Lower leg skin (tissue), 4 donors: ENCODE measurements around the gene KIF25. TPM values are rescaled to one million over a fixed set of nuclear protein-coding genes. Genes with fewer than 3 reads are reported as not detected.

Source experiments
- DNase-seq, 2 donors: peaks; one replicate each; pipeline ENCODE4 v3.0.0-alpha.2; 2019; ENCODE audit warnings: low spot score in 2 of 2
- H3K4me3 ChIP-seq: fragments of 200-600 bp; sonication (generic); 2 replicates; pipeline ENCODE4 v1.5.1; 2017; ENCODE audit warnings: mild to moderate bottlenecking, low read depth; ENCODE audit not compliant: poor library complexity, severe bottlenecking
- CTCF ChIP-seq, 3 donors: fragments of 450-650 bp; IDR thresholded peaks; one replicate each; pipeline ENCODE4 v1.5.1; 2016; ENCODE audit warnings: antibody characterized with exemption in 3 of 3, mild to moderate bottlenecking in 3 of 3, moderate library complexity in 2 of 3
- POLR2A ChIP-seq, 2 donors: fragments of 450-650 bp; IDR thresholded peaks; one replicate each; pipeline ENCODE4 v1.6.1; 2016 to 2017; ENCODE audit warnings: antibody characterized with exemption in 2 of 2, mild to moderate bottlenecking in 1 of 2, moderate library complexity in 1 of 2
- WGBS, 2 donors: methylation state at CpG; one replicate each; pipeline ENCODE4 v1.1.5; 2018; 5-methylcytosine and 5-hydroxymethylcytosine counted together
- intact Hi-C: fragments of 100-400 bp; cut with DNase I; formaldehyde crosslinking; loops from one replicate; pipeline ENCODE4 v1.15.0; 2023; ENCODE audit warnings: low total_unique reads
- total RNA-seq, 4 donors: library from RNA; depleted of rRNA; stranded (reverse); fragments of >200 nt; gene quantifications; one replicate each; pipeline ENCODE4 v1.1.0, GENCODE V29; 2016

KIF25 gene
- total RNA-seq, 4 donors from 2014 or later: 0.29 to 0.86 TPM; not detected in 2

DNA sequence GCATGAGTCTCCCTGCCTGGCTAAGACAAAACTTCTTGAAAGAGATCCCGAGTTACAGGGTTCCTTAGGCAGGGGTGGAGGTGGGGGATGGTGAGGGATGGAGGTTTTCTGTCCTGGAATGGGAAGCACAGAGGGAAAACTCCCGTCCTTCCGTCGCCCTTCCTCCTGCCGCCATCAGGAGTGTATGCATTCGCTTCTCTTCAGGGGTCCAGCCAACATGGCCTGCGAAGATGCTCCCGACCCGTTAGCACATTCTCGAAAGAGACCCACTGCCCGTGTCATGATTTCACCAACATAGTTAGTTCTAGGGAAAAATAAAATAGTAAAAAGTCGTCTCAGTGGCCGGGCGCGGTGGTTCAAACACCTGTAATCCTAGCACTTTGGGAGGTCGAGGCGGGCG, 37.1 kb downstream of the KIF25 start:
- TF ChIP-seq POLR2A (IDR thresholded peaks at IDR 0.05): no peak
- no peak for TF ChIP-seq CTCF (IDR thresholded peaks at IDR 0.05)
- peak in 1 of 2 donors; percentile 81 for DNase-seq
- WGBS, 2 donors: 91 to 92% methylated on average over 18 of the region's 18 CpGs
- intact Hi-C loops: no loop called here
- no peak overlapping the region for H3K4me3 ChIP-seq

DNA sequence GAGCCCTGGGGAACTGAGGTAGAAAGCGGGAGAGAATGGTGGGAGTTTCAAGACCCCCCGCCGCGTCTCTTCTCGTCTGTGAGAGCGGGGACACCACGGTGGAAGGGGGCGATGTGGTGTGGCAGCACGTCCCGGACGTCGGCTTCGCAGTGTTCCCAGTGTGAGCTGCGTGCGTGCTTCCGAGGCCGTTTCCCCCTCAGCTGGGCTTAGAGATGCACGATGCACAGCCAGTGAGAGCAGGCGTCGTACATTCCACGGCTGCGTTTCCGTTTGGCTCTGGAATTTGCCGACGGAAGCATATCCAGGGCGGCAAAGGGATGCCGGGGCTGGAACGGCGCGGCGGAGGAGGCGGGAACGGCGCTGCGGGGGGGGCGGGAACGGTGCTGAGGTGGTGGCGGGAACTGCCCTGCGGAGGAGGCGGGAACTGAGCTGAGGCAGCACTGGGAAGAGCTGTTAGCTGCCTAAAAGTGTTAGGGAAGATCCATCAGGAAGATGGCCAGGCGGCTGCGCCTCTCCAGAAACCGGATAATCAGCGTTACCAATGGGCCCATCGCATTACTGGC, 37.7 kb downstream of the KIF25 start:
- no peak overlapping the region for H3K4me3 ChIP-seq
- WGBS, 2 donors: 12 to 68% methylated on average over 29 to 42 of the region's 45 CpGs
- DNase-seq: peak; percentile 42 to 89
- TF ChIP-seq POLR2A (IDR thresholded peaks at IDR 0.05) (no peak), CTCF (IDR thresholded peaks at IDR 0.05) (no peak)
- intact Hi-C loops: no loop called here

DNA sequence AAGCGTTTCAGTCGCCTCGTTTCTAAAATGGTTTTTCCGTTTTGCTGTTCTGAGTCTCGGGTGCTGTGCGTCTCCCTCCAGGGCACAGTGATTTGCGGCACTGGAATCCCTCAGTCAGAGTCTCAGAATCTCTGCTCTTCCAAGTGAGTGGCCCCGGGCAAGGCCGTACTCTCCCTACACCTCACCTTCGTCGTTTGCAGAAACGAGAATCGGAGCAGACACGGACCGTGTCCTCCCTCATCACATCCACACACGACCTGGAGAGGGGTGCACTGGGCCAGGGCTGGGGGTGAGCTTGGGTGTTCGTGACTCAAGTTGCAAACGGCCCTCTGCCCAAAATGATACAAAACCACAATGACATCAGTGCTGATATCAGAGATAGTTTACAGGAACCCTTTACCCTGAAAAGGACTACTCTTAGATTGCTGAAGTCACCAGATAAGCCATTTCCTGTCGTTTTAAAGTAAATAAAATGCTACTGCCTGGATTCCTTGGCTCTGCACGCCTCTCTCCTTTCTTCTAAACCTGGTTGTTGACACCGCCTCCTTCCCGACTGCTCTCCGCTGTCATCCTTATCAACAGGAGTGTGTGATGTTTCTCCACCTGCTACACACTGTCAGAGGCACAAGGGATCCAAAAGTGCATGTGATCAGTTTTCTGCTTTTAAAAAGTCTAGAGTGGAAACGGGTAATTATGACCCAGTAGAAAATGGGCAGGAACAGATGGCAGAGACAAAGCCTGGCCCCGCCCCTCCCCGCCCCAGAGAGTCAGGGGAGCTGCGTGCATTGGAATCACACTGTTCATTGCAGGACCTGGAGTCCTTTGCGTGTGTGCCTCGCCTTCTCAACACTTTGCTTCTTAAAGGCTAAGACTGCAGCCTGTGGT, 38.4 kb downstream of the KIF25 start:
- DNase-seq: peak in 1 of 2 donors; percentile 86
- H3K4me3 ChIP-seq: no peak overlapping the region
- WGBS, 2 donors: 21 to 51% methylated on average over 29 of the region's 29 CpGs
- intact Hi-C loops: no loop called here
- no peak for TF ChIP-seq CTCF (IDR thresholded peaks at IDR 0.05)

- no peak overlapping the region for H3K4me3 ChIP-seq
- no peak for TF ChIP-seq CTCF (IDR thresholded peaks at IDR 0.05)
- no peak for TF ChIP-seq POLR2A (IDR thresholded peaks at IDR 0.05)
- DNase-seq: peak in 1 of 2 donors; percentile 79
- intact Hi-C loops: no loop called here
- WGBS, 2 donors: 63 to 70% methylated on average over 6 of the region's 6 CpGs
Measured at GRCh38 chr6:168037242-168037641, 39.8 kb downstream of the KIF25 start.

DNA sequence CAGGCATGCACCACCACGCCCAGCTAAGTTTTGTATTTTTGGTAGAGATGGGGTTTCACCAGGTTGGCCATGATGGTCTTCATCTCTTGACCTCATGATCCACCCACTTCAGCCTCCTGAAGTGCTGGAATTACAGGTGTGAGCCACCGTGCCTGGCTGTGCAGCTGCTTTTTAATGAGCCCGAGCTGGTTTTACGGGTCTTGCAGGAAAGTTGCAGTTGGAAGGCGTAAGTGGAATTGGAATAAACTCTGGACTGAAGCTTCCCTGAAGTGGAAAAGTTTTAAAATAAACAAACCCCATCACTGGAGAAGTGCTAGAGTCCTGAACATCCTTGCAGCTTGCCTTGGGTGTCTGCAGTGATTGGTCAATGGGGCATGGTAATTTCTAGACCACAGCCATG, 40.4 kb downstream of the KIF25 start:
- TF ChIP-seq POLR2A (IDR thresholded peaks at IDR 0.05): no peak
- TF ChIP-seq CTCF (IDR thresholded peaks at IDR 0.05): no peak
- 59 to 61% methylated on average over 5 of the region's 5 CpGs for WGBS, 2 donors
- intact Hi-C loops: no loop called here
- no peak overlapping the region for H3K4me3 ChIP-seq
- peak in 1 of 2 donors; percentile 69 for DNase-seq
